GM19438 (cell line): ENCODE data around the gene PTRH1.

ENCODE experiments used
- ATAC-seq: cut with Tn5 transposase; IDR thresholded peaks from one replicate; pipeline ENCODE4 v1.9.1; 2021; ENCODE audit warnings: low read depth; ENCODE audit not compliant: unreplicated experiment

Gene PTRH1

GRCh38 chr9:127742435-127743088, 27.1 kb upstream of the PTRH1 start:
- ATAC-seq = no peak

GRCh38 chr9:127741831-127742434, 26.5 kb upstream of the PTRH1 start:
- no peak for ATAC-seq

GRCh38 chr9:127739614-127740330, 24.3 kb upstream of the PTRH1 start:
- no peak for ATAC-seq

GRCh38 chr9:127738666-127739065, 23.2 kb upstream of the PTRH1 start:
- ATAC-seq = no peak

- ATAC-seq = no peak
Measured at GRCh38 chr9:127735530-127736185, 20.2 kb upstream of the PTRH1 start.

- peak; percentile 77 for ATAC-seq
Measured at GRCh38 chr9:127734747-127735529, 19.5 kb upstream of the PTRH1 start, which contains the start of gene TOR2A. Gene TOR2A (minus strand): TSS chr9:127735294. CDS start chr9:127735270, 24 bp downstream.

- ATAC-seq = no peak
Measured at GRCh38 chr9:127734247-127734746, 18.8 kb upstream of the PTRH1 start.

GRCh38 chr9:127733614-127734013, 18.2 kb upstream of the PTRH1 start:
- ATAC-seq = no peak

- ATAC-seq = no peak
Measured at GRCh38 chr9:127732444-127732843, 17.0 kb upstream of the PTRH1 start.

GRCh38 chr9:127731938-127732337, 16.5 kb upstream of the PTRH1 start:
- no peak for ATAC-seq

GRCh38 chr9:127730799-127731410, 15.4 kb upstream of the PTRH1 start:
- ATAC-seq = no peak

- no peak for ATAC-seq
Measured at GRCh38 chr9:127730262-127730661, 14.8 kb upstream of the PTRH1 start.

GRCh38 chr9:127729522-127730256, 14.2 kb upstream of the PTRH1 start:
- ATAC-seq = no peak

- no peak for ATAC-seq
Measured at GRCh38 chr9:127728808-127729207, 13.3 kb upstream of the PTRH1 start.

GRCh38 chr9:127726871-127727270, 11.4 kb upstream of the PTRH1 start:
- no peak for ATAC-seq

GRCh38 chr9:127724012-127724411, 8.5 kb upstream of the PTRH1 start:
- ATAC-seq = no peak

- ATAC-seq = no peak
Measured at GRCh38 chr9:127723444-127723843, 8.0 kb upstream of the PTRH1 start.

GRCh38 chr9:127723013-127723412, 7.5 kb upstream of the PTRH1 start:
- no peak for ATAC-seq

GRCh38 chr9:127722055-127722745, 6.7 kb upstream of the PTRH1 start:
- no peak for ATAC-seq
